ENCODE measurements around the gene STOX2.

GRCh38 chr4:183898456-183898855 is 6.7 kb upstream of the STOX2 start:
- TF ChIP-seq EZH2 (IDR thresholded peaks at IDR 0.05; ENCODE audit: insufficient read depth, low read length), result no peak
- TF ChIP-seq, protein P1, sequence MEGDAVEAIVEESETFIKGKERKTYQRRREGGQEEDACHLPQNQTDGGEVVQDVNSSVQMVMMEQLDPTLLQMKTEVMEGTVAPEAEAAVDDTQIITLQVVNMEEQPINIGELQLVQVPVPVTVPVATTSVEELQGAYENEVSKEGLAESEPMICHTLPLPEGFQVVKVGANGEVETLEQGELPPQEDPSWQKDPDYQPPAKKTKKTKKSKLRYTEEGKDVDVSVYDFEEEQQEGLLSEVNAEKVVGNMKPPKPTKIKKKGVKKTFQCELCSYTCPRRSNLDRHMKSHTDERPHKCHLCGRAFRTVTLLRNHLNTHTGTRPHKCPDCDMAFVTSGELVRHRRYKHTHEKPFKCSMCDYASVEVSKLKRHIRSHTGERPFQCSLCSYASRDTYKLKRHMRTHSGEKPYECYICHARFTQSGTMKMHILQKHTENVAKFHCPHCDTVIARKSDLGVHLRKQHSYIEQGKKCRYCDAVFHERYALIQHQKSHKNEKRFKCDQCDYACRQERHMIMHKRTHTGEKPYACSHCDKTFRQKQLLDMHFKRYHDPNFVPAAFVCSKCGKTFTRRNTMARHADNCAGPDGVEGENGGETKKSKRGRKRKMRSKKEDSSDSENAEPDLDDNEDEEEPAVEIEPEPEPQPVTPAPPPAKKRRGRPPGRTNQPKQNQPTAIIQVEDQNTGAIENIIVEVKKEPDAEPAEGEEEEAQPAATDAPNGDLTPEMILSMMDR (IDR thresholded peaks at IDR 0.05; ENCODE audit: insufficient read depth, low read depth, low read length), result no peak
